Measurements from ENCODE around the gene GNG13.
"Not testable (repeated sequence)": the region's sequence is repeated elsewhere in the genome, so short reads cannot be mapped to it uniquely, and the experiment has no call there.

The GNG13 gene

GRCh38 chr16:778909-779527 lies 21.5 kb downstream of the GNG13 start:
- no peak for DNase-seq (ENCODE audit: extremely low spot score)
- CTCF ChIA-PET, result interaction anchor here (1.5 kb wide), 1 partner anchor 67 kb away, joined by 4 read pairs; no protein-coding TSS in a partner anchor
- no peak for TF ChIP-seq CTCF (IDR thresholded peaks at IDR 0.05; ENCODE audit: control extremely low read depth, extremely low read depth, low read depth, missing control alignments)
- POLR2A ChIA-PET, result no interaction called here

- ChIA-PET CTCF (interaction anchor here (1.5 kb wide), 1 partner anchor 66 kb away, joined by 4 read pairs; no protein-coding TSS in a partner anchor), POLR2A (no interaction called here)
- TF ChIP-seq CTCF (IDR thresholded peaks at IDR 0.05; ENCODE audit: control extremely low read depth, extremely low read depth, low read depth, missing control alignments), result no peak
- DNase-seq (ENCODE audit: extremely low spot score), result no peak
Observed at GRCh38 chr16:778447-778846, 22.1 kb downstream of the GNG13 start.

- no peak for DNase-seq (ENCODE audit: extremely low spot score)
- no peak for TF ChIP-seq CTCF (IDR thresholded peaks at IDR 0.05; ENCODE audit: control extremely low read depth, extremely low read depth, low read depth, missing control alignments)
- POLR2A ChIA-PET, result no interaction called here
- CTCF ChIA-PET, result interaction anchor here (1.5 kb wide), 1 partner anchor 65 kb away, joined by 4 read pairs; no protein-coding TSS in a partner anchor
Observed at GRCh38 chr16:777826-778225, 22.7 kb downstream of the GNG13 start.

- CTCF ChIA-PET, result interaction anchor here (1.2 to 1.4 kb wide), 3 partner anchors 9 to 35 kb away, joined by 3 to 6 read pairs (median 4); no protein-coding TSS in a partner anchor
Observed at GRCh38 chr16:776824-777223, 23.7 kb downstream of the GNG13 start.

GRCh38 chr16:776298-776697 lies 24.2 kb downstream of the GNG13 start:
- DNase-seq (ENCODE audit: extremely low spot score); POLR2A ChIA-PET: not testable (repeated sequence)
- CTCF ChIA-PET, result interaction anchor here (1.2 to 1.4 kb wide), 3 partner anchors 9 to 35 kb away, joined by 3 to 6 read pairs (median 4); no protein-coding TSS in a partner anchor

More at GRCh38 chr16:776824-777223, 23.7 kb downstream of the GNG13 start:
- no peak for TF ChIP-seq CTCF (IDR thresholded peaks at IDR 0.05; ENCODE audit: control extremely low read depth, extremely low read depth, low read depth, missing control alignments)
- POLR2A ChIA-PET, result no interaction called here
- DNase-seq (ENCODE audit: extremely low spot score), result no peak

- CTCF ChIA-PET, result no interaction called here
- no peak for TF ChIP-seq CTCF (IDR thresholded peaks at IDR 0.05; ENCODE audit: control extremely low read depth, extremely low read depth, low read depth, missing control alignments)
- POLR2A ChIA-PET, result no interaction called here
- no peak for DNase-seq (ENCODE audit: extremely low spot score)
Observed at GRCh38 chr16:775236-775796, 25.2 kb downstream of the GNG13 start.
